Endothelial cell of umbilical vein (primary cell): ENCODE data around the gene RNF40.

Source experiments
- CTCF ChIP-seq, 2 donors: IDR thresholded peaks; 1 replicate in 1 of 2; 2 replicates in 1 of 2; pipeline ENCODE4 v1.5.1; 2011; ENCODE audit warnings: low read length in 2 of 2, mild to moderate bottlenecking in 2 of 2, moderate library complexity in 2 of 2, control low read depth in 1 of 2, inconsistent platforms in 1 of 2, low read depth in 1 of 2; ENCODE audit not compliant: insufficient read depth in 1 of 2; ENCODE audit errors: extremely low read depth in 1 of 2
- EZH2 ChIP-seq: IDR thresholded peaks from 2 replicates; pipeline ENCODE4 v1.6.1; 2012; ENCODE audit warnings: borderline replicate concordance, low read depth, mild to moderate bottlenecking, moderate library complexity, low read length, inconsistent platforms; ENCODE audit not compliant: severe bottlenecking
- GATA2 ChIP-seq: IDR thresholded peaks from 2 replicates; pipeline ENCODE4 v1.7.0; 2011; ENCODE audit warnings: low read depth, mild to moderate bottlenecking, moderate library complexity, mixed read lengths, low read length; ENCODE audit not compliant: insufficient read length, insufficient read depth
- JUN ChIP-seq: IDR thresholded peaks from 2 replicates; pipeline ENCODE4 v1.6.1; 2011; ENCODE audit warnings: borderline replicate concordance, low read depth; ENCODE audit not compliant: insufficient read length, insufficient read depth
- MAX ChIP-seq: IDR thresholded peaks from 2 replicates; pipeline ENCODE4 v1.6.1; 2011; ENCODE audit not compliant: insufficient read depth, insufficient read length
- MYC ChIP-seq: IDR thresholded peaks from one replicate; pipeline ENCODE4 v1.6.1; 2011; ENCODE audit warnings: mild to moderate bottlenecking, low read depth, low read length
- POLR2A ChIP-seq: IDR thresholded peaks from 2 replicates; pipeline ENCODE4 v1.6.1; 2012; ENCODE audit warnings: low read depth, mild to moderate bottlenecking, control low read depth, low read length
- POLR2AphosphoS5 ChIP-seq: IDR thresholded peaks from 2 replicates; pipeline ENCODE4 v1.6.1; 2012; ENCODE audit warnings: low read depth, mild to moderate bottlenecking, control low read depth, low read length, moderate library complexity; ENCODE audit not compliant: insufficient read depth

GRCh38 chr16:30764086-30764485 lies 2.0 kb downstream of the RNF40 start:
- no peak for TF ChIP-seq MYC
- no peak for TF ChIP-seq POLR2A
- TF ChIP-seq CTCF (IDR thresholded peaks at IDR 0.05; ENCODE audit: extremely low read depth in 1 of 2, insufficient read depth in 1 of 2, low read depth in 1 of 2, low read length in 2 of 2): no peak
- no peak for TF ChIP-seq GATA2
- TF ChIP-seq JUN: no peak
- TF ChIP-seq EZH2: no peak
- no peak for TF ChIP-seq MAX
- no peak for TF ChIP-seq POLR2AphosphoS5
